Epithelial cell of proximal tubule (primary cell): ENCODE data around the gene FBN2. TPM values are rescaled to one million over a fixed set of nuclear protein-coding genes. Genes with fewer than 3 reads are reported as not detected.

Source experiments
- DNase-seq: peaks from one replicate; pipeline ENCODE4 v3.0.0-alpha.2; 2011; ENCODE audit warnings: low read depth
- H3K4me3 ChIP-seq: 2 replicates; pipeline ENCODE4 v1.5.1; 2011; ENCODE audit warnings: low read depth, mild to moderate bottlenecking, low read length
- CTCF ChIP-seq: conservative IDR thresholded peaks from 2 replicates; pipeline ENCODE4 v1.5.1; 2012; ENCODE audit warnings: low read depth, mild to moderate bottlenecking, low read length
- total RNA-seq: library from RNA; depleted of rRNA; stranded (reverse); fragments of >200 nt; gene quantifications from 2 replicates; pipeline ENCODE4 v1.2.3, GENCODE V29; 2015

FBN2 gene
- total RNA-seq, 1 donor from 2014 or later: 7.6 TPM

GRCh38 chr5:128259607-128260021 lies 278.4 kb downstream of the FBN2 start:
- no peak for TF ChIP-seq CTCF
- DNase-seq: no peak
- H3K4me3 ChIP-seq: no peak overlapping the region

- no peak for TF ChIP-seq CTCF
- H3K4me3 ChIP-seq: no peak overlapping the region
- DNase-seq: no peak
Observed at GRCh38 chr5:128258372-128258771, 279.7 kb downstream of the FBN2 start.

DNA sequence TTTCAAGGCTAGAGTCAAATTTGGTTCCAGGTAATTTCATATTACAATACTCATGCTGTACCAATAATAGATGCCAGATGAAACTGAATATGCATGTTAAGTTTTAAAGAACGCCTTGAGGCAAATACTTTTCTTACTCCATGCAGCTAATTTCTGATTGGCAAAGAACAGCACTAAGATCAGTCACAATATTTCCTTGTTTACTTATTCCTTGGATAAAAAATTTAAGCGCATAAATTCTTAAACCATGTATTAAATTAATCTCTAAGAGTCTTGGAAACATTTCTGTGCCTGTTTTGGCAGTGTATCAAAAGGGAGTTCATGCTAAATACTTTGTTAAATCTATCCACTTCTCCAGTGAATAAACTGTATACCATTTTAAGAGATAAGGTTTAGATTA lies 281.0 kb downstream of the FBN2 start:
- no peak for TF ChIP-seq CTCF
- DNase-seq: no peak
- no peak overlapping the region for H3K4me3 ChIP-seq

DNA sequence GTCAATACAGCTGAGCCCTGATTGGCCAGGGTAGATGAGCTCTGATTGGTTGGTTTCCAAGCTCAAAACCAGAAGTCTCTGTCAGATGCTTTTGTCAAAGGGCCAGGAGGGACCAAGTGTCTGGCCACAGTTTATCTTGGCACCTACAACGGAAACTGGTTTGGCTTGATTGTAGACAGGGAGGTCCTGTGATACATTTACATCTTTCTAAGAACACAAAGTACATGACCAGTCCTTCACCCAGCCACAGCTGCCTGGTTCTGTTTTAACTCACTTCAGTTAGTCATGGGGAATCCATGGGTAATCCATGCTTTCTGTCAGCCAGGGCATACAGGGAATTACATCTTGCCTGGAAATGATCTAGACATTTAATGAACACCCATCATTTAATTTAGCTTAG lies 283.3 kb downstream of the FBN2 start:
- no peak for DNase-seq
- TF ChIP-seq CTCF: no peak
- H3K4me3 ChIP-seq: no peak overlapping the region

DNA sequence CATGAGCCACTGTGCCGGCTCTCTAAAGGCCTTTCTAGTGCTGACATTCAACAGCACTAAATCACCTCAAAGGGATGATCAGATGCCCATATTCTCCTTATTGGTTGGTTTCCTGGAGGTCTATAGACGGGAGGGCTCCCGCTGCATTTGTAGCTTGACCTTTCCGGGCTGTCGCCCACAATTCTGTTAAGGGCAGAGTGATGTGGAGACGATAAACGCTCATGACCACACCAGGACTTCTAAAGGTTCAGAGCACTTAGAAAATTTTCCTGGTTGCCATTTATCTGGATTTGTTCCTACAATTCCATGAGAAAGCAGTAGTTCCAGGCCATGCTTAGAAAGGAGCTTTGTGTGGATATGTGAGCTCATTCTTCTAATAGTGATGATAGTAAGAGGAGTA lies 284.2 kb downstream of the FBN2 start:
- no peak for TF ChIP-seq CTCF
- DNase-seq: no peak
- H3K4me3 ChIP-seq: no peak overlapping the region

GRCh38 chr5:128253161-128253560 lies 284.9 kb downstream of the FBN2 start:
- TF ChIP-seq CTCF: no peak
- DNase-seq: no peak
- H3K4me3 ChIP-seq: no peak overlapping the region

- no peak for TF ChIP-seq CTCF
- DNase-seq: no peak
- H3K4me3 ChIP-seq: no peak overlapping the region
Observed at GRCh38 chr5:128252756-128253155, 285.3 kb downstream of the FBN2 start.
